ENCODE results near the gene PLXNB2. TPM values are rescaled to one million over a fixed set of nuclear protein-coding genes. Genes with fewer than 3 reads are reported as not detected.

PLXNB2 gene
- polyA plus RNA-seq, 4 donors = 126 to 249 (median 214) TPM

GRCh38 chr22:50300620-50301257 lies 6.7 kb downstream of the PLXNB2 start:
- no peak for DNase-seq (ENCODE audit: low read depth in 4 of 4, low spot score in 3 of 4)

DNA sequence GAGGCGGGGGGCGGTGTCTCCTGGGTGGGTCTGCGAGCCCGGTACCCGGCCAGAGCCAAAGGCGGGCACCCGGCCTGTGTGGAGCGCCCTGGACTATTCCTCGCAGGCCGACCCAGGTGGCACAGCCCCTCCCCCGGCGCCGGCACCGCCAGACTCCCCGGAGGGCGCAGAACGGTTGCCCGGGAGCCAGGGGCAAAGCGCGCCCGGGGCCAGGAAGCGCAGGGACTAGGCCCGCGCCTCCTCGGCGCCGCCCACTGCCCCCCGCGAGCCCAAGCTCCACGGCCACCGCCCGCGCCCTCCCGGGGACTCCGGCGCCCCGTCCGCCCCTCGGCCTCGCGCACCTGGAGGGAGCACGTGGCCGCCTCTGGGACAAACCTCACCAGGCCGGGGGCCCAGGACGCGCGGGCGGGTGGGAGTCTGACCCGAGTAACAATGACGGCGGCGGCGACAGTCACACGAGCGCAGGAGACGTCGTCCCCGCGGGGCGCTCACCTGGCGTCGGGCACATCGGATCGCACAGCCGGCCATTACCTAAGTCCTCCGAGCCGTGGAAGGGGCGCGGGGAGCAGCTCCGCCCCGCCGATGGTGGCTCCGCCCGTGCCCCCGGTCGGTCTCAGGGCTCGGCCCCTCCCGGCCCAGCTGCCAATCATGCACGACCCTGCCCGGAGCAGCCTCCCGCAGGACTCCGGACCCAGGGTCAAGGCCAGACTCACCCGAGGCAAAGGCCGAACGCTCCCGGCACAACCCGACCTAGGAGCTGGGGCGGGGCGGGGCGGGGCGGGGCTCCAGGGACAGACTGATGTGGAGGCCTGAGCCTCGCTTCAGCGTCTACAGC lies 7.4 kb downstream of the PLXNB2 start:
- no peak for DNase-seq (ENCODE audit: low read depth in 4 of 4, low spot score in 3 of 4)

GRCh38 chr22:50298937-50299784 lies 8.3 kb downstream of the PLXNB2 start:
- no peak for DNase-seq (ENCODE audit: low read depth in 4 of 4, low spot score in 3 of 4)

GRCh38 chr22:50298266-50298637 lies 9.2 kb downstream of the PLXNB2 start:
- no peak for DNase-seq (ENCODE audit: low read depth in 4 of 4, low spot score in 3 of 4)

- no peak for DNase-seq (ENCODE audit: low read depth in 4 of 4, low spot score in 3 of 4)
Measured at GRCh38 chr22:50297510-50298265, 9.8 kb downstream of the PLXNB2 start.

DNA sequence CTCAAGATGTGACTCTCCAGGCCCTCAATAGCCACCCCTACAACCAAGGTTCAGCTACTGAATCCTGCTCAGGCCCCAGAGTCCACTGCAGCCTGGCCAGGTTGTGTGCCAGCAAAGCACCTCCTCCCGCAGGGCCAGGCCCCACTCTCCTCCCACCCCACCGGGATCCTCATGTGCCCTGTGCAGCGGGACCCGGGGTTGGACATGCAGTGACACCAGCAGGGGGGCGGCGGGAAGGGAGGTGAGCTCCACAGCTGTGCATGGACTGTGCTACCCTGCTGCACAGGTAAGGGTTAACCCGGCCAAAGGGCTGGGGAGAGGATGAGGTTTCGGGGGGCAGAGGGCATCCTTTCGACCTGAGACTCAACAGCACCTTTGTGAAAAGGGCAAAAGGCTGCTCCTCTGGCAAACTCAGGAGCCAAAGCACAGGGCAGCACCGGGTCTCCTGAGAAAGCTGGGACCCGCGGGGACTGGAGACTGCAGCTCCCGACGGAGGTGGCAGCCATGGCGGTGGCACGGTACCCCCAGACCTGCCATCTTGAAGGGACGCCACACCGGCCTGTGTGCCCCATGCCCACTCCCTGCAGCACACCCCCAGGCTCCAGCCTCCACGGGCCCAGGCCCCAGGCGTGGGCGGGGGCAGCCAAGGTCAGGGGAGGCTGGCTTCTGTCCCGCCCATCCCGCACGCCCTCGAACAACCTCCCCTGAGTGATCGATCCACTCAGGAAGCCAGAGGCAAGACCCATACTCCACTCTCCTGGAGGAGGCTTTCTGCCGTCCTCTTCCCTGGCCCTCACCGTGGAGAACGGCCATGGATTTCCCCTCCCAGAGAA lies 10.6 kb downstream of the PLXNB2 start:
- no peak for DNase-seq (ENCODE audit: low read depth in 4 of 4, low spot score in 3 of 4)

DNA sequence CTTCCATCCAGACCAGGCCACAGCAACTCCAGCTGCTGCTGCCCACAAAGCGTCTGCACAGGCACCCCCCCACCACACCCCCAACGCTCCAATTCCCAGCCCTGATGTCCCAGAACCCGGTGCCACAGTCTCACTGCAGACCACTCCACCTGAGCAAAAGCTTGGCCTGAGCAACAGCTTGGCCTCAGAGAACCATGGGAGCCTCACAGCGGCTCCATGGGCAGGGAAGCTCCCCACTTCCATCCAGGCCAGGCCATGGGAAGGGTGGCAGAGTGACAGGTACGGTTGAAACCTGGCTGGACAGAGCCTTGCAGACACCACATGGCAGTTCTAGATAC lies 13.2 kb downstream of the PLXNB2 start:
- DNase-seq (ENCODE audit: low read depth in 4 of 4, low spot score in 3 of 4) = no peak

GRCh38 chr22:50293441-50294318 lies 13.8 kb downstream of the PLXNB2 start:
- DNase-seq (ENCODE audit: low read depth in 4 of 4, low spot score in 3 of 4) = peak in 1 of 4 donors; percentile 62

GRCh38 chr22:50292643-50293440 lies 14.6 kb downstream of the PLXNB2 start:
- DNase-seq (ENCODE audit: low read depth in 4 of 4, low spot score in 3 of 4) = no peak

GRCh38 chr22:50289942-50290630 lies 17.4 kb downstream of the PLXNB2 start:
- no peak for DNase-seq (ENCODE audit: low read depth in 4 of 4, low spot score in 3 of 4)

DNA sequence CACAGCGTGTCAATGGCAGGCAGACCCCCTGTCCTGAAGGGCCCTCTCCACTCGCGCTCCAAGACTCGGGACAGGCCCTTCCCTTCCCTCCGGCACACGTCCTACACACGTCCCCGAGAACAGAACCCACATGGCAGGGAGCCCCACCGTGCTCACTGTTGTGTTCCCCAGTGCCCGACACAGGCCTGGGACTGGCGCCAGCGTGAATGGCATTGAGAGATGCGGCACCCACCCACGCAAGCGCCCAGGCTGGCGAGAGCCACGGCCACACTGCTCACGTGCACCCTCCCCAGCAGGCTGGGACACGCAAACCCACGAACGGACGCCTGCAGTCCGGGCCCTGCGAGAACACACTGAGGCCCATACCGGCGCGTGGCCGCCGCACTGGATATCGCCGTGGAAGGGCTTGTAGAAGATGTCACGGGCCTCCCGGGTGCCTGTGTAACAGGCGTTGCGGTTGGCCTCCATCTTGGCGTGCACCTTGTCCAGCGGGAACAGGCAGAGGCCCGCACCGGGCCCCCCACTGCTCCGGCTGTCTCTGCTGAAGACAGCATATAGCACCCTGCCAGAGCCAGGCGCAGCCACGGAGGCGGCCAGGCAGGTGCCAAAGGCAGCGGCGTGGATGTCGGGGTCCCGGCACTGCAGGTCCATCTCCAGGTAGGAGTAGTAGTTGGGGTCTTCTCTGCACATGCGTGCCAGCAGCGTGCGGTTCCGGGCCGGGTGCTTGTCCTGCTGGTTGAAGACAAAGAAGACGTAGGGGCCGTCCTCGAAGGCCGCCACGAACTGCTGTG lies 18.1 kb downstream of the PLXNB2 start:
- DNase-seq (ENCODE audit: low read depth in 4 of 4, low spot score in 3 of 4) = no peak

DNA sequence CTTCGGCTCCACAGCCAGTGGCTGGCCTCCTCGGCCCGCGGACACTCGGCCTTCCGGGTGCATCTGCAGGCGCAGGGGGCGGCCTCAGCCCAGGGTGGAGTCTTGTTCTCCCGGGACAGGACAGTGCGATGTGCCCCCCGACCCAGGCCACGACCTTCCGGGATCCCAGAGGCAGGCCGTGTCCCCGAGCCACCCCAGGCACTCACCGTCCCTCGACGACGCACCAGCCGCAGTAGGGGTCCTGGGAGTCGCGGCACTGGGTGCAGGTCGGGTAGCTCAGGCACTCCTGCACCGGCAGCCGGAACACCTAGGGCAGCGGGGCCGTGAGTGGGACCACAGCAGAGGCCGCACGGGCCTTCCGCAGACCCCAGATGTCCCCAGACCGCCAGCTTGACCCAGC lies 19.7 kb downstream of the PLXNB2 start:
- no peak for DNase-seq (ENCODE audit: low read depth in 4 of 4, low spot score in 3 of 4)

DNA sequence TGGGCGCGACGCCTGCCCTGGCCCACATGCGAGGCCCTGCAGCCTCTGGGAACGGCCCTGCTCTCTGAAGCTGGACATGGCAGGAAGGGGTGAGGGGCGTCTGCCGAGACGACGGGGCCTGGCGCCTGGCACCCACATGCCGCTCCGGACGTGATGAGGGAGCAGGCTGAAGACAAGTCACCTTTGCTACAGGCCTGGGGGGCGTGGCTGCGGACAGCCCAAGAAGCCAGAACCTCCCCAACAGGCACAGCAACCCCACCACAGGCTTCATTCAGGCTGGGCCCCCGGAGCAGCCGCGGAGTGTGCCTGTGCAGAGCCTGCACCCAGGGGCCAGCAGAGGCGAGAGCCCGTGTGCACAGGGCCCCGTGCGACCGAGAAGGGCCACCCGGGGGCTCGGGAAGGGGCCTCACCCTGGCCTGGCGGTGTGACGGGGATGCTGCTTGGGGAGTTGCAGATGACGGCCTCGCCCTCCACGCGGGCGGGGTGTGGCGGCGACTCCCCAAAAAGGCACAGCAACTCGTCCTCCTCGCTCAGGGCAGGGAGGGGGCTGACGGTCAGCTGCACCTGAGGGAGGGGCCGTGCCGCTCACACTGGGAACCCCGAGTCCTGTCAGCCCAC lies 20.6 kb downstream of the PLXNB2 start:
- DNase-seq (ENCODE audit: low read depth in 4 of 4, low spot score in 3 of 4) = no peak

DNA sequence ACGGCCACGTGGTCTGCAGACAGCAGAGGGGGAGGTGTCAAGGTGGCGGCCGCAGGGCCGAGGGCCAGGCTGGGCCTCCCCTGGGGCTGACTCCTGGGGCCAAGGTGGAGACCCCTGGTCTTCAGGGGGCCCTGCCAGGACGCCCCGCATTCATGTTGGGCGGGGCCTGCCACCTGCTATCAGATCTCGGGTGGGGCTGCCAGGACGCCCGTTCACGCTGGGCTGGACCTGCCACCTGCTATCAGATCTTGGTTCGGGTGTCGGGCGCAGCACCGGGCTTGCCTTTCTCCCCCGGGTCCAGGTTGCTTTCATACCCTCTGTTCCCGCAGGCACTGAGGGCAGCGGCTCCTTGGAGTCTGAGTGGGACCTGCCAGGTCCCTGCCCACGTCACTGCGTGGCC lies 21.2 kb downstream of the PLXNB2 start:
- DNase-seq (ENCODE audit: low read depth in 4 of 4, low spot score in 3 of 4) = no peak

DNA sequence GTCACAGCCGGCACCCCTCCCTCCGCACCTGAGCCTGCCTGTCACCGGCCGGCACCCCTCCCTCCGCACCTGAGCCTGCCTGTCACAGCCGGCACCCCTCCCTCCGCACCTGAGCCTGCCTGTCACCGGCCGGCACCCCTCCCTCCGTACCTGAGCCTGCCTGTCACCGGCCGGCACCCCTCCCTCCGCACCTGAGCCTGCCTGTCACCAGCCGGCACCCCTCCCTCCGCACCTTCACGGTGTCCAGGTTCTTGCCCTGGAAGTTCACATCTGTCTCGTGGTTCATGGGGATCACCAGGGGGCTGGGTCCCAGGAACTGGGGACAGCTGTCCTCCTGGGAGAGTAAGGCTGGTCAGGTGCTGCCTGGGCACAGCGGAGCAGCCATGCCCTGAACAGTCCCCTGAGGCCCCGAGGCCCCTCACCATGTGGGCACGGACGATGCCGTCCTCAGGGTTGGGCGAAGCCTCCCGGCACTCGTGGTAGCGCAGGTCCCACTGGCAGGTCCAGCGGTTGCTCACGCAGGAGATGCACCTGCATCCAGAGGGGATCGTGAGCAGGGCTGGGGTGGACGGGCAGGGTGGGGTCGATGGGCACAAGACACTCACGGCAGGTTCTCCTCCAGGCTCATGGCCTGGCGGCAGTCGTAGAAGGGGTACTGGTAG lies 21.7 kb downstream of the PLXNB2 start:
- no peak for DNase-seq (ENCODE audit: low read depth in 4 of 4, low spot score in 3 of 4)

DNA sequence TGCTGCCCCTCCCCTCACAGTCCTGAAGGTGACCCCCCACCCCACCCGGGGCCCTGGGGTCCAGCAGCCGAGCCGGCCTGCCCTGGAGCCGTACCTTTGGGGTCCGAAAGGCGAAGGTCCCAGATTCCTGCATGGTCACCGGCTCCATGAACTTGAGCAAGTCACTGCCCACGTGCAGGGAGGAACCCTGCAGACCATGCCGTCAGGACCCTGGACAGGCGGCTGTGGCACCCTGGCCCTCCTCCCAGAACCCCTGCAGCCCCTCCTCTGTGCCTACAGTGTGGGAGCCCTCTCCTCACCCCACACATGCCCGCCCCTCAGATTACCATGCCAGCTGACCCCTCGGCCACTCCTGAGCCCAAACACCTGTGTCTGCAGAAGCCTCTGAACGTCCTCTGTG lies 23.0 kb downstream of the PLXNB2 start:
- no peak for DNase-seq (ENCODE audit: low read depth in 4 of 4, low spot score in 3 of 4)

Measured in left renal pelvis (tissue), 4 donors.